HG03280 (cell line): ENCODE measurements around the gene LAMB2.

Experiments
- ATAC-seq: cut with Tn5 transposase; IDR thresholded peaks from one replicate; pipeline ENCODE4 v1.9.1; 2021; ENCODE audit warnings: mild to moderate bottlenecking, moderate library complexity; ENCODE audit not compliant: unreplicated experiment

LAMB2 gene

DNA sequence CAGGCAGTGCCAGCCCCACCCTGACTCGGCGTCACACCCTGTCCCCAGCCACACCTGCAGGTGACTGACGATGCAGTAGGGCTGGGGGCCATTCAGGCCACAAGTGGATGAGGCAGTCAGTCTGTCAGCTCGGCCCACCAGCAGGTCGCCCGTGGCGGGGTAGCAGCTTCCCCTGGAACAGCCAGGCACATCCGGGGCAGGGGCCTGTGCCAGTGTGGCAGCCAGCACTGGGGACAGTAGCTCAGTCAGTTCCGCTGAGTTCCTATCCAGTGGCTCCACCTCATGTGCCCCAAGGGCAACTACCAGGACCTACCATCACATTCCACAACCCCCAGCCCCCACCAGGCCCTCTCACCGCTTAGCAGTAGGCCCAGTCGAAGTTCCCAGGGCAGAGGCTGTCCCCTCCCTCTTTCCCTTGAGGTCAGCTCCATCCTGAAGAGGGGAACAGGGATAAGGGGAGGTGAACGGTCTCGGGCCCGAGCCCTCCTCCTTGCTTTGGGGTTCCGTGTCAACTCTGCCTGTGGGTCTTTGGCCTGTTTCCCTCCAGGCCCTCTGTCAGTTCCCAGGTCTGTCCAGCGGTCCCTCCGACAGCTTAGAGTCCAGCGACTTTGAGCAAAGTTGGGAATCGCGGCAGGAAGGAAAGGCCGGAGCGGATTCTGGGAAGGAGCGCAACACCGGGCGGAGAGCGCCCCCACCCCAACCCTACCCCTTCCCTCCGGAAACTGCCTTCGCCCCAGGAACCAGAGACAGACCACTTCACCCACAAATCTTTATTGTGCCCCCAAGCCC lies at the start of gene LAMB2:
Gene LAMB2 (minus strand): TSS at position 614 of the 789 bp plus-strand sequence. CDS start 183 bp downstream, at position 431.
- ATAC-seq, result no peak

- no peak for ATAC-seq
Measured at GRCh38 chr3:49181351-49181750, 48.5 kb upstream of the LAMB2 start.

DNA sequence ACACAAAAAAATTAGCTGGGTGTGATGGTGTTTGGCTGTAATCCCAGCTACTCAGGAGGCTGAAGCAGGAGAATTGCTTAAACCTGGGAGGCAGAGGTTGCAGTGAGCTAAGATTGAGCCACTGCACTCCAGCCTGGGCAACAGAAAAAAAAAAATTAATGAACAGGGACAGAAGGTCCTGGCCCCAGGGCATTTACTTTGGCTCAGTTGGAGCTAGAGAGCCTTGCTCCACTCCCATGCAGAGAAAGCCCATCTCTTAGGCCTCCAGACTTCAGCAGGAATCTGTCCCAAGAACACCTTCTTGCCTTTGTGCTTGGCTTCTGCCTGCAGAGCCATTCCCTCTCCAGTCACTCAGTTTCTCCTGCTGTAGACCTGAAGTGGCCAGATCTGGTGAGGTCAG lies 47.3 kb upstream of the LAMB2 start:
- no peak for ATAC-seq

DNA sequence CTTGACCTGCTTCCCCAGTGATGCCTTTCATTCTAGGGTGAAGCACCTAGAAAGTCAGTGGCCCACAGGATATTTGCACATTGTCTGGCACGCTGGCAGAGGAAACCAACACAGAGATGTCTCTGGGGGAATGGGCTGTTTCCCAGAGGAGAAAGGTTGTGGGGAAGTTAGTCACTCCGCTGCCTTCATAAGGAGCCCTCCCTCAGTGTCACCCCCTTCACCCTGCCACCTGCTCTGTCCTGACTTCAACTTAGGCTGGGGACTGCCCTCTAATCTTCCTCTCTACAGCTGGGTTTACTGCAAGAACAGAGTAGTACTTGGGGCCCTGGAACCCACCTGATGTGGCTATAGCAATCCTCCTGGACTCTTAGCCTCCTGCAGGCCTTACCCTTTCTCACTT lies 44.2 kb upstream of the LAMB2 start:
- no peak for ATAC-seq

GRCh38 chr3:49175530-49175929 lies 42.7 kb upstream of the LAMB2 start:
- no peak for ATAC-seq

DNA sequence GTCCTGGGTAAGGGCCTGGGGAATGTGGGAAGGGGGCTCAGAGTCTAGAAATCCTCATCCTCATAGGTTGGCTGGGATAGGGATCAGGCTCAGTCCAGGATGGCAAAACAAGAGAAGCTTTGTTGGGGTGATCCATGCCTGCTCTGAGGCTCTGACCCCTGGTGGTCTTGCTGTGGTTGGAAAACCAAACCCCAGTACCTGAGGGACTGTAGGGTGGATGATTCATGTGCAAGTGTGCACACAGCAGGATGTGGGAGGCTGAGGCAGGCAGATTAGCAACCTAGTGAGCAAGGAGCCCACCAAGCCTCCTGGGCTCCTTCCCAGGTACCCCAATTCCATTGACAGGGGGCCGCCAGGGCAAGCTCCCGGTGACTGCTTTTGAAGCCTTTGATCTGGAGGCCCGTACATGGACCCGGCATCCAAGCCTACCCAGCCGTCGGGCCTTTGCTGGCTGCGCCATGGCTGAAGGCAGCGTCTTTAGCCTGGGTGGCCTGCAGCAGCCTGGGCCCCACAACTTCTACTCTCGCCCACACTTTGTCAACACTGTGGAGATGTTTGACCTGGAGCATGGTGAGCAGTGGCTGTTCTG lies 41.6 kb upstream of the LAMB2 start:
- ATAC-seq, result no peak

- ATAC-seq, result no peak
Measured at GRCh38 chr3:49173792-49174170, 40.9 kb upstream of the LAMB2 start.

DNA sequence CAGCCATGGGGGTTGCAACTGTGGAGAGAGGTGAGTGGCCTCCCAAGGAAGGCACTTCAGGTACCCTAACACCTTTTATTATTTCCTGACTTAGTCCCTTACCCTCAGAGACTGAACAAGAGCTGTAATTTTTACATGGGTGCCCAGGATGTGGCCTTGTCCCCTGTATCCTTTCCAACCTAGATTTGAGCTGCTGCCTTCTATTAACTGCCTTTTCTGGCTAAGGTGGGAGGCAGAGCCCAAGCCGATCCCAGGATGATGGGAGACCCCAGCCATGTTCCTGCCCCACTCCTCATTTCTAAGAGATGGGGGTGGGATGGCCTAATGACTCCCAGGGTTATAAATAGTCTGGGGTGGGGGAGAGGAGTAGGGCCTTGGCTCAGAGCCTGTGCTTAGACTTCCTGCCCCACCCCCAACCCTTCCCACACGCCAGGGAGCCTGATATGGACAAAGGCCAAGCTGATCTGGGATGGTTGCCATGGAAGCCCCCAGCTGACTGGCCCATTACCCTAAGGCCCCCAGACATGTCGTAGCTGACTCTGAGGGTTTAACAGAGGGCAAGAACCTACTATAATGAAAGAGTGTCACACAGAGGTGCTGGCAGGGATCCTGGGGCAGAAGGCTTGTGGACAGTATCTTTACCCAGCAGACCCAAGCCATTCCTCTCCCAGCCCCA lies 40.4 kb upstream of the LAMB2 start:
- no peak for ATAC-seq

- ATAC-seq, result no peak
Measured at GRCh38 chr3:49172551-49173041, 39.7 kb upstream of the LAMB2 start.

GRCh38 chr3:49171775-49172500 lies 39.1 kb upstream of the LAMB2 start:
- no peak for ATAC-seq

DNA sequence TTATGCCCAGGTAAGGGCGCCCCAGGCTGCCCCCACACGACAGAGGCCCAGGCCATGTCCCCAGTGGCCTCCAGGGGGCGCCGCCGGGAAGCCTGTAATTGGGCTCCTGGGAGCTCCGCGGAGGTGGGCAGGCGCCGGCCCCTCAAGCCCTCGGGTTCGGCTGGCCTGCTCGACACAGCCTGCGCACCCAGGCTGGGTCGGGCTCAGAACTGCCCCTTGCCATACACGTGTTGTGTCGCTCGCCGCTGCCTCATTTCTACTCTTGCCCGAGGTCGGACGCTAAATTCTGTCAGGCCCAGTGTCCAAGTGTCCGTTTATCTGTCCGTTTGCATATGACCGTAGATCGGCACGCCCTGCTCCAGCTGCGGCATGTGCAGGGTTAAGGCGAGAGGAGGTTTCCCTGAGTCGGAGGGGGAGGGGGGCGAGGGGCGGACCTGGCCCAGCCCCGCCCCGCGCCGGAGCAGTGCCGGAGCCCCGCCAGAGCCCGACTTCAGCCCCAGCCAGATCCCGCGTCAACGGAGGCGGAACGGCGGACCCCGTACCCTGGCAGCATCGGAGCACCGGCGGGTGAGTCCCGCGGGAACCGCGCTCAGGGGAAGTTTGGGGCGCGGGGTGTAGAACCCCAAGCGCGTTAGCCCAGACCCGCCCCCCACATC lies 38.4 kb upstream of the LAMB2 start, which contains the start of gene KLHDC8B:
Gene KLHDC8B (plus strand): TSS at position 480 of the 656 bp plus-strand sequence. CDS start 1,172 bp downstream, outside the sequence.
- ATAC-seq, result peak; percentile 64

DNA sequence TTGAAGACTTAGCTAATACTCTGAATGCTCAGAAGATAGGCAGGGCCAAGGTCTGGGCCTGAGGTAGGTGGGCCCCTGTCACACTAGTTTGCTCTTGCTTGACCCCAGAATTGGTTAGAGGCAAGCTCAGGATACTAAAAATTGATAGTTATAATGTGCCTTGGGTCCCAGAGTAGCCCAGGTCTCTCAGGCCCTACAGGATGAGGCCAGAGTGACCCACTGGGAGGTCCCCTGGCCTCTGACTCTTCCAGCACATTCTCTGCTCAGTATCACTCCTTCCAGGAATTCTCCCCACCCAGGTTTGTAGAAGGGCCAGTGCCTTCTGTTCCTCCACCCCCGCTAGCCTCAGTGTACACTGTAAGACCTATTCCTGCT lies 37.9 kb upstream of the LAMB2 start:
- no peak for ATAC-seq

- no peak for ATAC-seq
Measured at GRCh38 chr3:49166752-49167556, 34.1 kb upstream of the LAMB2 start.

- ATAC-seq, result peak; percentile 70
Measured at GRCh38 chr3:49165771-49166751, 33.2 kb upstream of the LAMB2 start, which contains the start of gene CCDC71. Gene CCDC71, minus strand, starts transcription at chr3:49166331. Its CDS starts 2,123 bp downstream, at chr3:49164208.

DNA sequence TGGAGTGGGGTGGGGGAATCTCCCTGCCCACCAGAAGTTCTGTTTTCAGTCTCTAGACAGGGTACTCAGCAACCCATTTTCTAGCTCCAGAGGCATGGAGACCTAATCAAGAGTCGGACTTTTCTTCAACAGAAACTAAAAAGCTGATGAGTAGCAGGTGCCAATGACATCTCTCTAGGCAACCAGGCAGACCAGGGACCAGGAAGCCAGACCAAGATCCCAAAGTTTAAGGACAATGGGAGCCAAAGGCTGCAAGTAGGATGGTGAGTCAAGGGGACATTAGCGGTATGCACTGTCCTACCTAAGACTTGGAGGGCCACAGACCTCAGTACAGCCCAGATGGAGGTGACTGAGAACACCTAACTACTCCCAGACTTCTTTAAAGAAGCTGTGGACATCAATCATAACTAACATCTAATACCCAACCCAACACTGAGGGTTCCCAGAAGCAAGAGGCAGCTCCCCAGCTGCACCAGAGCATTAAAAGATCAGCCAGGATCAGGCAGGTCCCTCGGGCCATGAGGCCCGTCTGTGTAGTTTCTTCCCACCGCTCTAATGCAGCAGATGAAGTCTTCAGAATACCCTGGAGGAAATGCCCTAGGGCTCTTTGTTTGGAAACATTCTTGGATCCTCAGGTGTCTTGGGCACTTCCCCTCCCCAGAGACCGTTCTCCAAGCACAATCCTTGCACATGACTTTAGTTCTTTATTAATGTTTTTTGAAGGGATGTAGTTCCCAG lies 32.3 kb upstream of the LAMB2 start:
- ATAC-seq, result no peak

- ATAC-seq, result no peak
Measured at GRCh38 chr3:49163609-49164008, 30.8 kb upstream of the LAMB2 start.

- ATAC-seq, result no peak
Measured at GRCh38 chr3:49162751-49163419, 30.0 kb upstream of the LAMB2 start.
